Mesendoderm (in vitro differentiated cells): ENCODE results near the gene CNIH2.
"Not testable (repeated sequence)": the region's sequence is repeated elsewhere in the genome, so short reads cannot be mapped to it uniquely, and the experiment has no call there.

ENCODE experiments used
- DNase-seq: peaks from one replicate; pipeline ENCODE4 v3.0.0; 2013
- H2AK5ac ChIP-seq: 2 replicates; pipeline ENCODE4 v1.6.1; 2013; ENCODE audit warnings: low read length, inconsistent platforms
- H2BK120ac ChIP-seq: 2 replicates; pipeline ENCODE4 v1.6.1; 2013; ENCODE audit warnings: low read depth, mild to moderate bottlenecking, low read length, moderate library complexity, mixed read lengths
- H2BK15ac ChIP-seq: replicated peaks from 2 replicates; pipeline ENCODE4 v1.6.1; 2013; ENCODE audit warnings: low read depth, mild to moderate bottlenecking, moderate library complexity
- H2BK5ac ChIP-seq: 2 replicates; pipeline ENCODE4 v1.6.1; 2013; ENCODE audit warnings: low read length, inconsistent platforms
- H3K18ac ChIP-seq: 2 replicates; pipeline ENCODE4 v1.6.1; 2013; ENCODE audit warnings: mild to moderate bottlenecking, low read length, mixed read lengths
- H3K23ac ChIP-seq: one replicate; pipeline ENCODE4 v1.6.1; 2013; ENCODE audit warnings: low read length
- H3K27ac ChIP-seq: 2 replicates; pipeline ENCODE4 v1.5.1; 2013; ENCODE audit warnings: low read depth, mild to moderate bottlenecking, inconsistent platforms, low read length, moderate library complexity
- H3K27me3 ChIP-seq: 2 replicates; pipeline ENCODE4 v1.6.1; 2013; ENCODE audit warnings: low read length, control low read depth, mild to moderate bottlenecking, inconsistent platforms; ENCODE audit not compliant: insufficient read depth, poor library complexity
- H3K36me3 ChIP-seq: 2 replicates; pipeline ENCODE4 v1.6.1; 2013; ENCODE audit warnings: low read length, inconsistent platforms; ENCODE audit not compliant: control insufficient read depth, insufficient read depth
- H3K4ac ChIP-seq: one replicate; pipeline ENCODE4 v1.6.1; 2013; ENCODE audit warnings: low read depth, mild to moderate bottlenecking, low read length, moderate library complexity
- H3K4me1 ChIP-seq: 2 replicates; pipeline ENCODE4 v1.6.1; 2013; ENCODE audit warnings: low read depth, low read length, inconsistent platforms; ENCODE audit not compliant: control insufficient read depth
- H3K4me2 ChIP-seq: 2 replicates; pipeline ENCODE4 v1.6.1; 2013; ENCODE audit warnings: low read length
- H3K4me3 ChIP-seq: 2 replicates; pipeline ENCODE4 v1.5.1; 2013; ENCODE audit warnings: mild to moderate bottlenecking, low read length
- H3K56ac ChIP-seq: one replicate; pipeline ENCODE4 v1.6.1; 2013; ENCODE audit warnings: low read length
- H3K79me1 ChIP-seq: 2 replicates; pipeline ENCODE4 v1.6.1; 2013; ENCODE audit warnings: low read length, inconsistent platforms
- H3K79me2 ChIP-seq: 2 replicates; pipeline ENCODE4 v1.6.1; 2013; ENCODE audit warnings: mild to moderate bottlenecking, low read length; ENCODE audit not compliant: control insufficient read depth, insufficient read depth
- H3K9ac ChIP-seq: 2 replicates; pipeline ENCODE4 v1.6.1; 2013; ENCODE audit warnings: low read length, inconsistent platforms
- H4K5ac ChIP-seq: one replicate; pipeline ENCODE4 v1.6.1; 2013; ENCODE audit warnings: low read length
- H4K8ac ChIP-seq: one replicate; pipeline ENCODE4 v1.6.1; 2013; ENCODE audit warnings: low read depth, mild to moderate bottlenecking, control low read depth, low read length, moderate library complexity
- WGBS: extraction: QIAGEN DNeasy Blood & Tissue Kit; methylation state at CpG from one replicate; pipeline ENCODE4 v1.1.7; 2013; ENCODE audit warnings: low lambda C conversion rate, missing lambda C conversion rate; ENCODE audit not compliant: insufficient coverage; ENCODE audit errors: extremely low coverage; 5-methylcytosine and 5-hydroxymethylcytosine counted together

CNIH2 gene

DNA sequence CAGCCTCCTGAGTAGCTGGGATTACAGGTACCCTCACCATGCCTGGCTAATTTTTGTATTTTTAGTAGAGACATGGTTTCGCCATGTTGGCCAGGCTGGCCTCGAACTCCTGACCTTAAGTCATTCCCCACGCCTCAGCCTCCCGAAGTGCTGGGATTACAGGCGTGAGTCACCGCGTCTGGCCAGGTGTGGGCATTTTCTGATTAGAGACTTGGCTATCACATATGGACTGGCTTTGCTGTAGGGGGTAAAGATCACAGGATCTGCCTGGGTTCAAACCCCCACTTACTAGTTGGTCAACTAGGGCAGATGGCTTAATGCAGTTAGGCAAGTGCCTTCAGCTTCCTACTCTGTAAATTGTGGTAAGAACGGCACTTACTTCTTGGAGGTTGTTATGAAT, 32.3 kb downstream of the CNIH2 start:
- Histone ChIP-seq H3K79me1 (no peaks in the 10 kb centered on the region), H4K5ac (no peak overlapping the region), H3K4ac (no peak overlapping the region), H3K18ac (no peak overlapping the region), H3K79me2 (no peaks in the 10 kb centered on the region), H3K27ac (no peak overlapping the region), H2BK120ac (no peak overlapping the region), H3K23ac (no peak overlapping the region), H3K36me3 (no peaks in the 10 kb centered on the region), H2AK5ac (no peak overlapping the region), H2BK15ac (no peak overlapping the region), H3K4me1 (peaks cover 8% of the 10 kb centered on the region), H4K8ac (no peak overlapping the region), H3K4me3 (no peak overlapping the region), H3K27me3 (no peaks in the 10 kb centered on the region), H3K9ac (no peak overlapping the region), H3K4me2 (no peak overlapping the region), H2BK5ac (no peak overlapping the region), H3K56ac (no peak overlapping the region)
- no peak for DNase-seq
- no CpG with 5 or more reads among the region's 8 CpGs for WGBS

DNA sequence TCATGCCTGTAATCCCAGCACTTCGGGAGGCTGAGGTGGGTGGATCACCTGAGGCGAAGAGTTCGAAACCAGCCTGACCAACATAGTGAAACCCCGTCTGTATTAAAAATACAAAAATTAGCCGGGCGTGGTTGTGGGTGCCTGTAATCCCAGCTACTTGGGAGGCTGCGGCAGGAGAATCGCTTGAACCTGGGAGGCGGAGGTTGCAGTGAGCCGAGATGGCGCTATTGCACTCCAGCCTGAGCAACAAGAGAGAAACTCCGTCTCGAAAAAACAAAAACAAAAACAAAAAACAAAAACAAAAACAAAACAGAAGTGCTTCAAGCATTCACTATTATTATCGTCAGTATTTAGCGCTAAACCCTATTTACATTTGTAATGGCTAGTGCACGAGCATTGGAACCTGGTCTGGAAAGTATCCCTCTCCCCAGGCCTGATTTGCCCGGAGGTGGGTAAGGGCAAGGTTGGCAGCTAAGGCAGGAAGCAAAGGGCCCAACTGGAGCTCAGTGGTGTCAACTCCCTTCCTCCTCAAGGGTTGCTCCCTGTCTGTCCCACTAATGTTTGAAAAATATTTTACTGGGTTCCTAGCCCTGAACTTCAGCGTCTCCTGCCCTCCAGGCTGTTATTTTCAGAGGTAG, 32.9 kb downstream of the CNIH2 start:
- not testable (repeated sequence) for H2BK120ac ChIP-seq, H3K4me2 ChIP-seq, H3K18ac ChIP-seq, H4K8ac ChIP-seq, H4K5ac ChIP-seq, H3K27me3 ChIP-seq, H3K36me3 ChIP-seq, H3K23ac ChIP-seq, H3K4me1 ChIP-seq, H2BK15ac ChIP-seq, DNase-seq, H3K4ac ChIP-seq, H2AK5ac ChIP-seq, H3K4me3 ChIP-seq, H3K27ac ChIP-seq, H3K79me1 ChIP-seq, H3K79me2 ChIP-seq, H2BK5ac ChIP-seq
- WGBS = no CpG with 5 or more reads among the region's 18 CpGs
- peak overlapping the region; percentile 34 for H3K9ac ChIP-seq
- peak overlapping the region; percentile 49 for H3K56ac ChIP-seq

- no peaks in the 10 kb centered on the region for H3K36me3 ChIP-seq
- DNase-seq = peak; percentile 82
- H2BK5ac ChIP-seq = no peak overlapping the region
- no peak overlapping the region for H2BK120ac ChIP-seq
- no peaks in the 10 kb centered on the region for H3K79me2 ChIP-seq
- H3K79me1 ChIP-seq = no peaks in the 10 kb centered on the region
- H3K23ac ChIP-seq = no peak overlapping the region
- H3K27me3 ChIP-seq = no peaks in the 10 kb centered on the region
- no peak overlapping the region for H3K4me2 ChIP-seq
- no peak overlapping the region for H3K4ac ChIP-seq
- H2AK5ac ChIP-seq = no peak overlapping the region
- H3K4me3 ChIP-seq = no peak overlapping the region
- H3K27ac ChIP-seq = peak overlapping the region; percentile 68
- no peak overlapping the region for H4K5ac ChIP-seq
- H2BK15ac ChIP-seq = no peak overlapping the region
- peak overlapping the region; percentile 82 for H3K9ac ChIP-seq
- no CpG with 5 or more reads among the region's 26 CpGs for WGBS
- peaks cover 8% of the 10 kb centered on the region for H3K4me1 ChIP-seq
- peak overlapping the region; percentile 97 for H3K56ac ChIP-seq
- H3K18ac ChIP-seq = no peak overlapping the region
- H4K8ac ChIP-seq = no peak overlapping the region
Measured at GRCh38 chr11:66311470-66311964, 33.5 kb downstream of the CNIH2 start.

DNA sequence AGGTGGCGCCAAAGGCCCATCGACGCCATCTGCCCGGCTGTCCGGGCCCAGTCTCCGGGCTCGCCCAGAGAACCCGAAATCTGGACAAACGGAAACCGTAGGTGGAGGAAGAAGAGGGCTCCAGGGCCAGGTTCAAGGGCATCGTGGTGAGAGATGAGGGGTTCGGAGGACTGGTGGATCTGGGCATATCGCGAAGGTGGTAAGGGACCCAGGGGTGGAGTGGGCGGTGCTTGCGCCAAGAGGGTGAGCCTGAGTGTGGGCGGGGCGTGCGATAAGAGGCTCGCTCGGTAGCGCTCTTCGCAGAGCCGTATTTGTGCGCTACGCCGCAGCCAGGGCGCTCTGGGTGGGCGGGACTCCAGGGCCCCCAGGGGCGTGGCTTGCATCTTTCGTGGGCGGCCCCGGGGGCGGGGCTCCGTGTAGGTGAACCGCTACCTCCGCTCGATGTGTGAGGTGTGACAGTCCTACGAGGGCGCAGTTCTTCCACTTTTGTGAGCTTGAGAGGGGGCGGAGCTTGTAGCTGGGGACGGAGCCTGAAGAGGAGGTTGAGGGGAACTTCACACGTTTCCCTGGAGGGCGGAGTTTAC, 34.1 kb downstream of the CNIH2 start:
- no CpG with 5 or more reads among the region's 44 CpGs for WGBS
- Histone ChIP-seq H3K27ac (peak overlapping the region; percentile 68), H2BK120ac (no peak overlapping the region), H2BK15ac (no peak overlapping the region), H3K36me3 (no peaks in the 10 kb centered on the region), H3K4me2 (peak overlapping the region; percentile 100), H3K4me3 (peak overlapping the region; percentile 71), H4K8ac (no peak overlapping the region), H3K4me1 (peaks cover 8% of the 10 kb centered on the region), H3K9ac (peak overlapping the region; percentile 82), H3K79me2 (no peaks in the 10 kb centered on the region), H3K4ac (no peak overlapping the region), H3K18ac (no peak overlapping the region), H2AK5ac (no peak overlapping the region), H3K27me3 (no peaks in the 10 kb centered on the region), H2BK5ac (peak overlapping the region; percentile 93), H3K23ac (no peak overlapping the region), H3K56ac (peak overlapping the region; percentile 97), H3K79me1 (no peaks in the 10 kb centered on the region), H4K5ac (no peak overlapping the region)
- peak; percentile 90 for DNase-seq

DNA sequence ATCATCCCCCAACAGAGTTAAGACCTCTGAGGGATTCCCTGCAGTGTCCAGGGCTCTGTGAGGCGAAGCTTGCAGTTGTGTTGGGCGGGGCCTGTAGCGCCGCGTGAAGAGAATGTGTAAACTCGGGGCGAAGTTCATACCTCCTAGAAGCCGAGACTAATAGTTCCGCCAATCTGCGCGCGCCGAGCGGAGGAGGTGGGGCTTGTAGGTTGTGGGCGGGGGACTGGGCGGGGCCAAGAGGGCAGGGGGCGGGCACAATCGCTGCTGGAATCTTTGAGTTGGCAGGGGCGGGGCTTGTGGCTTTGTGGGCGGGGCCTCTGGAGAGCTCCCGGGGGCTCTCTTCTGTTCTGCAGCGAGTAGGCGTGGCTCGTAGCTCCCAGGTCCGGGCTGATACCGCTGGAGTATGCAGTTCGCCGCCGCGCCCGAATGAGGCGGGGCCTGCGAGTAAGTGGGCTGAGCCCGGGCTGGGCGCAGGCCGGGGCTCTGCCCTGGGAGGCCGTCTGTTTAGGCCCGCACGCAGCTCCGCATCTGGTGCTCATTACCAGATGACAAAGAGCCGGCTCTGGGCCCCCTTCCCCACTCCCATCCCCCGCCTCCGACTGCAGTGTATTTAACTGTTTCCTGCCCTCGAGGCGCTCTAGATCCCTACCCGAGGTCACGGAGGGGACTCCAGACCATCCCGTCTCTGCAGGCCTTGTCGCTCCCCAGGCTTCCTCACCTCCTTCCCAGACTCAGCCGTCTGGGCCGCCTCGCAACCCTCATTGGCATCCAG, 34.8 kb downstream of the CNIH2 start:
- Histone ChIP-seq H3K56ac (peak overlapping the region; percentile 93), H3K18ac (peak overlapping the region; percentile 1), H3K23ac (peak overlapping the region; percentile 24), H3K79me1 (no peaks in the 10 kb centered on the region), H2BK120ac (peak overlapping the region; percentile 9), H3K36me3 (no peaks in the 10 kb centered on the region), H3K9ac (peak overlapping the region; percentile 86), H3K4me3 (peak overlapping the region; percentile 65), H3K27ac (peak overlapping the region; percentile 92), H2BK5ac (peak overlapping the region; percentile 70), H2AK5ac (no peak overlapping the region), H3K4ac (peak overlapping the region; percentile 75), H4K5ac (no peak overlapping the region), H3K79me2 (no peaks in the 10 kb centered on the region), H3K27me3 (no peaks in the 10 kb centered on the region), H2BK15ac (no peak overlapping the region), H3K4me2 (peak overlapping the region; percentile 100), H4K8ac (no peak overlapping the region), H3K4me1 (peaks cover 10% of the 10 kb centered on the region)
- peak; percentile 99 for DNase-seq
- whole genome bisulfite sequencing = no CpG with 5 or more reads among the region's 52 CpGs
